ENCODE data around the gene SNAP23. TPM values are rescaled to one million over a fixed set of nuclear protein-coding genes. Genes with fewer than 3 reads are reported as not detected.

SNAP23 gene
- total RNA-seq, 1 donor from 2014 or later: 68.6 TPM

DNA sequence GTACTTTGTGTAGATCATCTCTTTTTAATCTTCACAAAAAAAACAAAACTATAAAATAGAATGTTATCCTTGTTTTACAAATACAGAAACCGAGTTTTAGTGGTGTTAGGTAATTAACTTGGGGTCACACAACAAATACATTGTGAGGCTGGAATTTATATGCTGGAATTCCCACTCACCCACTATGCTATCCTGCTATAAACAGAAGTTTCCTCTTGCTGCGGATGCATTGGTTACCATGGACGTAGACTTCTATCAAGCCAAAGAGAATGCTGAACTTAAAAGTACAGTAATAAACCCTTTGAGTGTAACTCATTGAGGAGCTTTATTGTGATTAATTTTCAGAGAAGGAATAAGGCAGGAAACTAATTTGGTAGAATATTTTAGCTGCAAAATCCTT is 9.2 kb downstream of the SNAP23 start:
- no peak overlapping the region for H3K4me3 ChIP-seq (ENCODE audit: low read depth, low read length)
- TF ChIP-seq, protein P1, sequence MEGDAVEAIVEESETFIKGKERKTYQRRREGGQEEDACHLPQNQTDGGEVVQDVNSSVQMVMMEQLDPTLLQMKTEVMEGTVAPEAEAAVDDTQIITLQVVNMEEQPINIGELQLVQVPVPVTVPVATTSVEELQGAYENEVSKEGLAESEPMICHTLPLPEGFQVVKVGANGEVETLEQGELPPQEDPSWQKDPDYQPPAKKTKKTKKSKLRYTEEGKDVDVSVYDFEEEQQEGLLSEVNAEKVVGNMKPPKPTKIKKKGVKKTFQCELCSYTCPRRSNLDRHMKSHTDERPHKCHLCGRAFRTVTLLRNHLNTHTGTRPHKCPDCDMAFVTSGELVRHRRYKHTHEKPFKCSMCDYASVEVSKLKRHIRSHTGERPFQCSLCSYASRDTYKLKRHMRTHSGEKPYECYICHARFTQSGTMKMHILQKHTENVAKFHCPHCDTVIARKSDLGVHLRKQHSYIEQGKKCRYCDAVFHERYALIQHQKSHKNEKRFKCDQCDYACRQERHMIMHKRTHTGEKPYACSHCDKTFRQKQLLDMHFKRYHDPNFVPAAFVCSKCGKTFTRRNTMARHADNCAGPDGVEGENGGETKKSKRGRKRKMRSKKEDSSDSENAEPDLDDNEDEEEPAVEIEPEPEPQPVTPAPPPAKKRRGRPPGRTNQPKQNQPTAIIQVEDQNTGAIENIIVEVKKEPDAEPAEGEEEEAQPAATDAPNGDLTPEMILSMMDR (conservative IDR thresholded peaks at IDR 0.05; ENCODE audit: low read depth, low read length): no peak
- no peak for DNase-seq (ENCODE audit: low read depth)

DNA sequence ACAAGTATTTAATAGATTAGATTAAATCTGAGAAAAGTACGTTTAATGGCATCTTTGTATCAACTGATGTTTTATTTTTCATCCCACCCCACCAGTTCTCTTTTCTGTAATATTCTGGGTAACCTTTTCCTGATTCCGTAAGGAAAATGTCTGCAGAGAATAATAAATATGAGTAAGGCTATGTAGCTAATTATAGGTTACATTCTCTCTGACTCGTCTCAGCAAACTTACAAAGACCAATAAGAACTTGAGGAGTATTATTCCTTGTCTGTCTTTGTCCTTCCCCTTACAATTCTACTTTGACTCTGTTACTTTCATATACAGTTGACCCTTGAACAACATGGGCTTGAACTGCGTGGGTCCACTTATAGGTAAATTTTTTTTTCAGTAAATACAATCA is 12.1 kb downstream of the SNAP23 start:
- TF ChIP-seq, protein P1 (conservative IDR thresholded peaks at IDR 0.05; ENCODE audit: low read depth, low read length): no peak
- no peak for DNase-seq (ENCODE audit: low read depth)
- H3K4me3 ChIP-seq (ENCODE audit: low read depth, low read length): no peak overlapping the region

DNA sequence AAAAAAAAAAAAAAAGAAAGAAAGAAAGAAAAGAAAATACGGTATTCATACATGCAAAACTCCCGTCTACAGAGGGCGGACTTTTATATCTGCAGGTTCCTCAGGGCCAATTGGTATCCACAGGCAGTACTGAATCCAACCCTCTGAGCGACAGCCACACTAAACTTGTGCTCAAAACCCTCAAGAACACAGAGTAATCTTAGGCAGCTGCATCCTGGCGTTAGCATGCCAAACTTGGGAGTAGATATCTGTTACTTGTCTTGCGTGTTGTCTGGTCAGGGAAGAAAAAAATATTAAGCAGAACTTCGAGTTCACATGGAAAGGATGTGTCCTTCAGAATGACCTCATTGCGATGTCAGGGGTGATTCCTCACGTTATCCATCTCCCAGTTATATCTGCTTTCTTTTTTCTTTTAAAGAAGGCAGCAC is 12.8 kb downstream of the SNAP23 start:
- DNase-seq (ENCODE audit: low read depth): no peak
- TF ChIP-seq, protein P1 (conservative IDR thresholded peaks at IDR 0.05; ENCODE audit: low read depth, low read length): no peak
- no peak overlapping the region for H3K4me3 ChIP-seq (ENCODE audit: low read depth, low read length)

DNA sequence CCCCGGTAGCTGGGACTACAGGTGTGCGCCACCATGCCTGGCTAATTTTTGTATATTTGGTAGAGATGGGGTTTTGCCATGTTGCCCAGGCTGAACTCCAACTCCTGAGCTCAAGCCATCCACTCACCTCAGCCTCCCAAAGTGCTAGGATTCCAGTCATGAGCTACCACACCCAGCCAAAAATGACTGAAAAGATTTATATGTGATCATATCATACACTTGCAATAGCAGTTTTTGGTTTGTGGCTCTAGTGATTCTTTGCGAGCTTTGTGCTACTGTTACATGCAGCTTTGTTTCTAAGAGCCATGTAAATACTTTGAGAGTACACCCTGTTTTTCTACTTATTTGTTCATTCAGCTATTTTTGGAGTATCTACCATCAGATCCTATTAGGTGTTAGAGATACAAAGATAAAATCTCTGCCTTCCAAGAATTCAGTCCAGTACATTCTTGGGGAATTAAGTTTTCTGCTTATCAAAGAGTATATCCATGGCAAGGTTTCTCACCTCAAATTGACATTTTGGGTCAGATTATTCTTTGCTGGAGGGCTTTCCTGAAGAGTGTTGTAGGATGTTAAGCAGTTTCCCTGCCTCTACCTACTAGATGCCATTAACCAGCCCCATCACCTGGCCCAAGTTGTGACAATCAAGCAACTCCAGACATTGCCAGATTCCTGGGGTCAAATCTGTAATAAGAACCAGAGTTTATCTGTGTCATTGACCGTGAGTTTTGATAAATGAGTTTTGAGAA is 15.0 kb downstream of the SNAP23 start:
- no peak for DNase-seq (ENCODE audit: low read depth)
- TF ChIP-seq, protein P1 (conservative IDR thresholded peaks at IDR 0.05; ENCODE audit: low read depth, low read length): no peak
- H3K4me3 ChIP-seq (ENCODE audit: low read depth, low read length): no peak overlapping the region

DNA sequence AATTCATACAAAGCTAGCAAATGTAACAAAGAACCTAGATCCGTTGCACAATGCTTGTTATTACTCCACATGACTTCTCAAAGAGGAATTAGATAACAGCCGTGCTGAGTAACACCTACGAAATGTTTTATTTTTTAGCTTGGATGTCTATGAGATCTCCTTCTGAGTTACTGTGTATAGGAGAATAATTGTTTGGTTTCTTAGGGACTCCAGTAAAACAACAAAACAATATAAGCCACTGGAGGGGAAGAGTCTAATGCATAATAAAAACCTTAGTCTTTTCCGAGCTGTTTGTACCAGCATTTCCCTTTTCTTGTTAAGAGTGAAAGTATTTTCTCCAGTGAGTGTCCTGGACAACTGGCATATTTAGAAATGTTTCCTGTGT is 15.6 kb downstream of the SNAP23 start:
- TF ChIP-seq, protein P1 (conservative IDR thresholded peaks at IDR 0.05; ENCODE audit: low read depth, low read length): no peak
- DNase-seq (ENCODE audit: low read depth): no peak
- H3K4me3 ChIP-seq (ENCODE audit: low read depth, low read length): no peak overlapping the region

DNA sequence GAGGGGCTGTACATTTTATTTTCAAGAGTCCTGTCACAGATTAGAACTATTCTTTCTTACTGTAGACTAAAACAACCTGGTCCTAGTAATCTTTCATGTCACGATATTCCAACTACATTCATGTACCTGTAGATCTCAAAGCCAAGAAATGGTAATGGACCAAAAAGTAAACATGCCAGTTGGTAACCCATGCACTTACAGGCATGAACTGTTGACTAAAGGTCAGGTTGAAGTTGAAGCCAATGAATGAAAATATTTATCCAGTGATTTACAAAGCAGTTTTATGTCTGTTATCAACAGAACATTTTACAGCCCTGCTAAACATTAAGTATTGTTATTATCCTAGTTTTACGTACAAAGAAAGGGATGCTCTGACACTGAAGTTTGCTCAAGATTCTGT is 27.9 kb downstream of the SNAP23 start:
- TF ChIP-seq, protein P1 (conservative IDR thresholded peaks at IDR 0.05; ENCODE audit: low read depth, low read length): no peak
- H3K4me3 ChIP-seq (ENCODE audit: low read depth, low read length): no peak overlapping the region
- DNase-seq (ENCODE audit: low read depth): no peak

DNA sequence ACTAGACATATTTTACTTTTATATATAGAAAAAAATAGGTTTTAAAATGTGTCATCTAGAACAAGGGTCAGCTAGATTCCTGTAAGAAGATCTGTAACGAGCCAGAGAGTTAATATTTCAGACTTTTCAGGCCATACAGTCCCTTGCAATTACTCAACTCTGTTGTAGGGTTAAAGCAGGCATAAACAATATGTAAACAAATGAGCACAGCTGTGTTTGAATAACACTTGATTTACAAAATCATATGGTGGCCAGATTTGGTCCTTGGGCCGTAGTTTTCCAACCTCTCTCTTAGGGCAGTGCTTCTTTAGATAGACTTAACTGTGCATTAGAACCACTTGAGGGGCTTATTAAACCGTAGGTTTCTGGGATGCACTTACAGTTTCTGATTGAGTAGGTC is 33.5 kb downstream of the SNAP23 start:
- H3K4me3 ChIP-seq (ENCODE audit: low read depth, low read length): no peak overlapping the region
- TF ChIP-seq, protein P1 (conservative IDR thresholded peaks at IDR 0.05; ENCODE audit: low read depth, low read length): no peak
- DNase-seq (ENCODE audit: low read depth): no peak
